ENCODE measurements around the gene ASTN1.

The ASTN1 gene

GRCh38 chr1:176876966-176877515 is 287.5 kb downstream of the ASTN1 start:
- no peak overlapping the region for H2AFZ ChIP-seq (ENCODE audit: low read length)
- no peaks in the 10 kb centered on the region for H3K4me1 ChIP-seq (ENCODE audit: insufficient read depth, low read length, poor library complexity, severe bottlenecking)
- no peak overlapping the region for H3K4me3 ChIP-seq (ENCODE audit: low read length, poor library complexity, severe bottlenecking)
- H3K79me2 ChIP-seq (ENCODE audit: insufficient read depth, low read length) = no peaks in the 10 kb centered on the region
- no peak overlapping the region for H3K9ac ChIP-seq (ENCODE audit: low read depth, low read length, poor library complexity, severe bottlenecking)
- TF ChIP-seq, protein P1, sequence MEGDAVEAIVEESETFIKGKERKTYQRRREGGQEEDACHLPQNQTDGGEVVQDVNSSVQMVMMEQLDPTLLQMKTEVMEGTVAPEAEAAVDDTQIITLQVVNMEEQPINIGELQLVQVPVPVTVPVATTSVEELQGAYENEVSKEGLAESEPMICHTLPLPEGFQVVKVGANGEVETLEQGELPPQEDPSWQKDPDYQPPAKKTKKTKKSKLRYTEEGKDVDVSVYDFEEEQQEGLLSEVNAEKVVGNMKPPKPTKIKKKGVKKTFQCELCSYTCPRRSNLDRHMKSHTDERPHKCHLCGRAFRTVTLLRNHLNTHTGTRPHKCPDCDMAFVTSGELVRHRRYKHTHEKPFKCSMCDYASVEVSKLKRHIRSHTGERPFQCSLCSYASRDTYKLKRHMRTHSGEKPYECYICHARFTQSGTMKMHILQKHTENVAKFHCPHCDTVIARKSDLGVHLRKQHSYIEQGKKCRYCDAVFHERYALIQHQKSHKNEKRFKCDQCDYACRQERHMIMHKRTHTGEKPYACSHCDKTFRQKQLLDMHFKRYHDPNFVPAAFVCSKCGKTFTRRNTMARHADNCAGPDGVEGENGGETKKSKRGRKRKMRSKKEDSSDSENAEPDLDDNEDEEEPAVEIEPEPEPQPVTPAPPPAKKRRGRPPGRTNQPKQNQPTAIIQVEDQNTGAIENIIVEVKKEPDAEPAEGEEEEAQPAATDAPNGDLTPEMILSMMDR (conservative IDR thresholded peaks at IDR 0.05; ENCODE audit: low read length) = no peak
- no peak for TF ChIP-seq EZH2phosphoT487 (IDR thresholded peaks at IDR 0.05; ENCODE audit: borderline replicate concordance)
- H3K4me2 ChIP-seq (ENCODE audit: low read depth, low read length, poor library complexity, severe bottlenecking) = no peak overlapping the region
- no peaks in the 10 kb centered on the region for H3K27me3 ChIP-seq (ENCODE audit: insufficient read depth, low read length, poor library complexity, severe bottlenecking)
- H3K9me2 ChIP-seq (replicated peaks; ENCODE audit: low read depth, low read length) = no peaks in the 10 kb centered on the region
- no peaks in the 10 kb centered on the region for H3K36me3 ChIP-seq (ENCODE audit: insufficient read depth, low read length)
- H3K9me3 ChIP-seq (ENCODE audit: insufficient read depth, low read depth, low read length) = no peaks in the 10 kb centered on the region
- no peaks in the 10 kb centered on the region for H3F3A ChIP-seq (ENCODE audit: low read depth)
- no peaks in the 10 kb centered on the region for H4K20me1 ChIP-seq (ENCODE audit: insufficient read depth, low read length, poor library complexity, severe bottlenecking)

GRCh38 chr1:176869577-176869976 is 294.9 kb downstream of the ASTN1 start:
- H3K9me2 ChIP-seq (replicated peaks; ENCODE audit: low read depth, low read length) = no peaks in the 10 kb centered on the region; the same call in 1 of the 2 replicates
- no peak overlapping the region for H2AFZ ChIP-seq (ENCODE audit: low read length)
- no peak overlapping the region for H3K4me2 ChIP-seq (ENCODE audit: low read depth, low read length, poor library complexity, severe bottlenecking)
- H3K79me2 ChIP-seq (ENCODE audit: insufficient read depth, low read length) = no peaks in the 10 kb centered on the region
- no peak overlapping the region for H3K4me3 ChIP-seq (ENCODE audit: low read length, poor library complexity, severe bottlenecking)
- H3K27me3 ChIP-seq (ENCODE audit: insufficient read depth, low read length, poor library complexity, severe bottlenecking) = no peaks in the 10 kb centered on the region
- H4K20me1 ChIP-seq (ENCODE audit: insufficient read depth, low read length, poor library complexity, severe bottlenecking) = no peaks in the 10 kb centered on the region
- H3K36me3 ChIP-seq (ENCODE audit: insufficient read depth, low read length) = no peaks in the 10 kb centered on the region
- no peaks in the 10 kb centered on the region for H3K9me3 ChIP-seq (ENCODE audit: insufficient read depth, low read depth, low read length)
- H3K9ac ChIP-seq (ENCODE audit: low read depth, low read length, poor library complexity, severe bottlenecking) = no peak overlapping the region
- H3F3A ChIP-seq (ENCODE audit: low read depth) = no peaks in the 10 kb centered on the region
- TF ChIP-seq EZH2phosphoT487 (IDR thresholded peaks at IDR 0.05; ENCODE audit: borderline replicate concordance) = no peak
- TF ChIP-seq, protein P1 (conservative IDR thresholded peaks at IDR 0.05; ENCODE audit: low read length) = no peak
- H3K4me1 ChIP-seq (ENCODE audit: insufficient read depth, low read length, poor library complexity, severe bottlenecking) = no peaks in the 10 kb centered on the region

GRCh38 chr1:176866011-176866714 is 298.3 kb downstream of the ASTN1 start:
- H3K27me3 ChIP-seq (ENCODE audit: insufficient read depth, low read length, poor library complexity, severe bottlenecking) = no peaks in the 10 kb centered on the region
- no peaks in the 10 kb centered on the region for H3F3A ChIP-seq (ENCODE audit: low read depth)
- H4K20me1 ChIP-seq (ENCODE audit: insufficient read depth, low read length, poor library complexity, severe bottlenecking) = no peaks in the 10 kb centered on the region
- no peak overlapping the region for H2AFZ ChIP-seq (ENCODE audit: low read length)
- H3K4me3 ChIP-seq (ENCODE audit: low read length, poor library complexity, severe bottlenecking) = no peak overlapping the region
- H3K9ac ChIP-seq (ENCODE audit: low read depth, low read length, poor library complexity, severe bottlenecking) = no peak overlapping the region
- TF ChIP-seq EZH2phosphoT487 (IDR thresholded peaks at IDR 0.05; ENCODE audit: borderline replicate concordance) = no peak
- TF ChIP-seq, protein P1 (conservative IDR thresholded peaks at IDR 0.05; ENCODE audit: low read length) = no peak
- no peaks in the 10 kb centered on the region; the same call in 1 of the 2 replicates for H3K9me2 ChIP-seq (replicated peaks; ENCODE audit: low read depth, low read length)
- no peaks in the 10 kb centered on the region for H3K9me3 ChIP-seq (ENCODE audit: insufficient read depth, low read depth, low read length)
- no peak overlapping the region for H3K4me2 ChIP-seq (ENCODE audit: low read depth, low read length, poor library complexity, severe bottlenecking)
- H3K79me2 ChIP-seq (ENCODE audit: insufficient read depth, low read length) = no peaks in the 10 kb centered on the region
- no peaks in the 10 kb centered on the region for H3K36me3 ChIP-seq (ENCODE audit: insufficient read depth, low read length)
- no peaks in the 10 kb centered on the region for H3K4me1 ChIP-seq (ENCODE audit: insufficient read depth, low read length, poor library complexity, severe bottlenecking)

All from Loucy (cell line).